B cell (primary cell): Measurements from ENCODE around the gene ZNF521. TPM values are rescaled to one million over a fixed set of nuclear protein-coding genes. Genes with fewer than 3 reads are reported as not detected.

Experiments
- ATAC-seq: fragments of 200-7000 bp; cut with Tn5 transposase; one replicate; pipeline ENCODE4 v1.10.0; 2021; ENCODE audit warnings: low read depth, mild to moderate bottlenecking, moderate number of reproducible peaks, moderate library complexity
- CTCF ChIA-PET: fragments of 350-600 bp; sonication (Branson Sonifier 250); formaldehyde crosslinking; loops from one replicate; lab custom pipeline; 2021; ENCODE audit warnings: antibody characterized with exemption, inconsistent platforms; lab: Charles Lee
- POLR2A ChIA-PET: fragments of 350-600 bp; sonication (Branson Sonifier 250); formaldehyde crosslinking; loops from one replicate; lab custom pipeline; 2021; ENCODE audit warnings: antibody characterized with exemption; lab: Charles Lee
- DNase-seq: peaks from one replicate; pipeline ENCODE4 v3.0.0; 2013
- H2AFZ ChIP-seq: 2 replicates; pipeline ENCODE4 v1.6.1; 2012; ENCODE audit warnings: mild to moderate bottlenecking, low read depth, low read length; ENCODE audit not compliant: insufficient read depth, poor library complexity, severe bottlenecking
- H3K27ac ChIP-seq, 2 donors: 1 replicate in 1 of 2; 2 replicates in 1 of 2; pipeline ENCODE4 v1.5.1; 2012 to 2013; ENCODE audit warnings: low read length in 2 of 2, mild to moderate bottlenecking in 2 of 2, moderate library complexity in 1 of 2
- H3K27me3 ChIP-seq, 4 experiments: fragments of 200-600 bp in 1 of 4; sonication (generic) in 1 of 4; replicated peaks in 1 of 4; 1 replicate in 2 of 4; 2 replicates in 2 of 4; pipeline versions ENCODE4 v1.6.1 to v1.7.0; 2013 to 2016; ENCODE audit warnings: low read length in 3 of 4, mild to moderate bottlenecking in 2 of 4, mixed read lengths in 1 of 4, moderate library complexity in 1 of 4; ENCODE audit not compliant: insufficient read depth in 4 of 4, control insufficient read depth in 3 of 4; ENCODE audit errors: control extremely low read depth in 1 of 4
- H3K36me3 ChIP-seq, 2 experiments: replicated peaks in 1 of 2; 1 replicate in 1 of 2; 2 replicates in 1 of 2; pipeline versions ENCODE4 v1.6.1 to v1.7.1; 2013; ENCODE audit warnings: low read length in 1 of 2; ENCODE audit not compliant: insufficient read depth in 2 of 2, control insufficient read depth in 1 of 2; ENCODE audit errors: control extremely low read depth in 1 of 2, extremely low read depth in 1 of 2
- H3K4me1 ChIP-seq, 2 donors: fragments of 200-600 bp in 1 of 2; sonication (generic) in 1 of 2; 1 replicate in 1 of 2; 2 replicates in 1 of 2; pipeline versions ENCODE4 v1.5.1 to v1.6.1; 2013 to 2017; ENCODE audit warnings: low read length in 2 of 2; ENCODE audit not compliant: control insufficient read depth in 2 of 2, insufficient read depth in 2 of 2
- H3K4me2 ChIP-seq: replicated peaks from 2 replicates; pipeline ENCODE3; 2012; ENCODE audit warnings: mild to moderate bottlenecking, low read depth, low read length; ENCODE audit not compliant: poor library complexity, severe bottlenecking
- H3K4me3 ChIP-seq, 5 experiments: fragments of 200-600 bp in 1 of 5; sonication (generic) in 1 of 5; 1 replicate in 3 of 5; 2 replicates in 2 of 5; pipeline versions ENCODE4 v1.5.1 to v1.7.0; 2011 to 2016; ENCODE audit warnings: low read length in 4 of 5, mild to moderate bottlenecking in 4 of 5, low read depth in 2 of 5, control low read depth in 1 of 5, moderate library complexity in 1 of 5; ENCODE audit not compliant: insufficient read depth in 1 of 5; ENCODE audit errors: control extremely low read depth in 1 of 5, extremely low read depth in 1 of 5
- H3K79me2 ChIP-seq: fragments of 200-600 bp; sonication (generic); one replicate; pipeline ENCODE4 v1.6.0; 2016; ENCODE audit warnings: low read length; ENCODE audit not compliant: control insufficient read depth, insufficient read depth
- H3K9ac ChIP-seq: fragments of 200-600 bp; sonication (generic); 2 replicates; pipeline ENCODE4 v1.6.1; 2017; ENCODE audit warnings: mild to moderate bottlenecking, low read length, moderate library complexity
- H3K9me3 ChIP-seq, 3 donors: one replicate each; pipeline versions ENCODE4 v1.6.1 to v1.7.1; 2013; ENCODE audit warnings: low read length in 2 of 3; ENCODE audit not compliant: control insufficient read depth in 2 of 3, insufficient read depth in 1 of 3; ENCODE audit errors: control extremely low read depth in 1 of 3
- H4K20me1 ChIP-seq: 2 replicates; pipeline ENCODE4 v1.6.0; 2012; ENCODE audit warnings: mild to moderate bottlenecking, low read length; ENCODE audit not compliant: insufficient read depth, control insufficient read depth, poor library complexity, severe bottlenecking
- H3K27ac Mint-ChIP-seq: one replicate; pipeline ENCODE4 v1.8.0; 2021; ENCODE audit warnings: mixed read lengths
- H3K27me3 Mint-ChIP-seq: one replicate; pipeline ENCODE4 v1.8.0; 2021; ENCODE audit warnings: mixed read lengths
- H3K4me1 Mint-ChIP-seq: one replicate; pipeline ENCODE4 v1.8.0; 2021; ENCODE audit warnings: mixed read lengths
- H3K4me3 Mint-ChIP-seq: one replicate; pipeline ENCODE4 v1.8.0; 2021; ENCODE audit warnings: mixed read lengths
- H3K9me3 Mint-ChIP-seq: one replicate; pipeline ENCODE4 v1.8.0; 2022; ENCODE audit warnings: mixed read lengths; ENCODE audit not compliant: insufficient read depth
- EZH2 ChIP-seq: IDR thresholded peaks from 2 replicates; pipeline ENCODE4 v1.6.1; 2012; ENCODE audit warnings: borderline replicate concordance, low read depth, mild to moderate bottlenecking, moderate library complexity, low read length; ENCODE audit not compliant: insufficient read depth, poor library complexity, severe bottlenecking
- WGBS: methylation state at CpG from one replicate; pipeline ENCODE4 v1.1.5; 2013; ENCODE audit warnings: missing lambda C conversion rate; ENCODE audit not compliant: insufficient coverage; 5-methylcytosine and 5-hydroxymethylcytosine counted together
- intact Hi-C: fragments of 100-400 bp; cut with micrococcal nuclease; formaldehyde crosslinking; loops from one replicate; pipeline ENCODE4 v1.10.0; 2022
- polyA plus RNA-seq: library from polyadenylated mRNA; depleted of rRNA; stranded (reverse); fragments of >200 nt; gene quantifications from 2 replicates; pipeline ENCODE4 v1.2.3, GENCODE V29; 2012
- total RNA-seq, 2 donors: library from RNA; stranded (reverse); fragments of 120-200 nt in 1 of 2; gene quantifications; 1 replicate in 1 of 2; 2 replicates in 1 of 2; pipeline versions ENCODE4 v1.2.3 to v1.2.4, GENCODE V29; 2013 to 2022
- TF ChIP-seq, protein P1 (sequence below): fragments of 200-600 bp; IDR thresholded peaks from one replicate; pipeline ENCODE4 v1.8.0; 2022; ENCODE audit warnings: antibody characterized with exemption, mild to moderate bottlenecking

ZNF521 gene
- total and polyA plus RNA-seq, 2 donors (not counting 1 experiment from before 2014, with no cell fraction given), result 0.04 to 9.0 TPM

DNA sequence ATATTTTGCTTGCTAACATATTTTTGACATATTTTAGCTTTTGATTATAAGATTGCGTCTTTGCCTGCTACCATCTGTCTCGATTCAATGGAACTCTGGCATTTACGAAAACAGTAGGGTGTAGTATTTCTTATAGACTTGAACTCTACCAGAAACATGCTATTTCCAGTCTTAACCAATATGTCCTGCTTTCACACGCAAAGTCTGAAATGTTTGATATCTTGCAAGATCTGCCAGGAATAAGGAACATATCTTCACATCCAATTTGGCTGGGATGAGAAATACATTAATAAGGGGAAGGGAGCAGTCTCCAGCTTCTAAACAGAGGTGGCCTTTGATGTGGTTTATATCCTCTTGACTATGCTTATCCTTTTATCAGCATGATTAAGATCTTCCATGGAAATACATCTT, 299.4 kb downstream of the ZNF521 start:
- no peaks in the 10 kb centered on the region for H3K9me3 Mint-ChIP-seq
- H3K4me1 Mint-ChIP-seq, result no peaks in the 10 kb centered on the region
- intact Hi-C loops, result no loop called here
- Histone ChIP-seq H3K4me2 (no peak overlapping the region), H2AFZ (no peak overlapping the region), H3K36me3 (no peaks in the 10 kb centered on the region), H3K4me1 (no peaks in the 10 kb centered on the region), H3K9me3 (peaks cover 0 to 2% (median 0%) of the 10 kb centered on the region in 3 donors), H3K27ac (no peak overlapping the region), H3K9ac (no peak overlapping the region), H3K27me3 (no peaks in the 10 kb centered on the region), H3K79me2 (no peaks in the 10 kb centered on the region), H4K20me1 (no peaks in the 10 kb centered on the region), H3K4me3 (no peak overlapping the region)
- H3K4me3 Mint-ChIP-seq, result no peak overlapping the region
- peaks cover 3% of the 10 kb centered on the region for H3K27me3 Mint-ChIP-seq
- DNase-seq, result no peak
- H3K27ac Mint-ChIP-seq, result no peak overlapping the region
- ATAC-seq, result no peak
- TF ChIP-seq EZH2, result no peak
- TF ChIP-seq, protein P1, sequence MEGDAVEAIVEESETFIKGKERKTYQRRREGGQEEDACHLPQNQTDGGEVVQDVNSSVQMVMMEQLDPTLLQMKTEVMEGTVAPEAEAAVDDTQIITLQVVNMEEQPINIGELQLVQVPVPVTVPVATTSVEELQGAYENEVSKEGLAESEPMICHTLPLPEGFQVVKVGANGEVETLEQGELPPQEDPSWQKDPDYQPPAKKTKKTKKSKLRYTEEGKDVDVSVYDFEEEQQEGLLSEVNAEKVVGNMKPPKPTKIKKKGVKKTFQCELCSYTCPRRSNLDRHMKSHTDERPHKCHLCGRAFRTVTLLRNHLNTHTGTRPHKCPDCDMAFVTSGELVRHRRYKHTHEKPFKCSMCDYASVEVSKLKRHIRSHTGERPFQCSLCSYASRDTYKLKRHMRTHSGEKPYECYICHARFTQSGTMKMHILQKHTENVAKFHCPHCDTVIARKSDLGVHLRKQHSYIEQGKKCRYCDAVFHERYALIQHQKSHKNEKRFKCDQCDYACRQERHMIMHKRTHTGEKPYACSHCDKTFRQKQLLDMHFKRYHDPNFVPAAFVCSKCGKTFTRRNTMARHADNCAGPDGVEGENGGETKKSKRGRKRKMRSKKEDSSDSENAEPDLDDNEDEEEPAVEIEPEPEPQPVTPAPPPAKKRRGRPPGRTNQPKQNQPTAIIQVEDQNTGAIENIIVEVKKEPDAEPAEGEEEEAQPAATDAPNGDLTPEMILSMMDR, result no peak
- ChIA-PET CTCF (no interaction called here), POLR2A (no interaction called here)
- no CpG with 5 or more reads among the region's 4 CpGs for WGBS

DNA sequence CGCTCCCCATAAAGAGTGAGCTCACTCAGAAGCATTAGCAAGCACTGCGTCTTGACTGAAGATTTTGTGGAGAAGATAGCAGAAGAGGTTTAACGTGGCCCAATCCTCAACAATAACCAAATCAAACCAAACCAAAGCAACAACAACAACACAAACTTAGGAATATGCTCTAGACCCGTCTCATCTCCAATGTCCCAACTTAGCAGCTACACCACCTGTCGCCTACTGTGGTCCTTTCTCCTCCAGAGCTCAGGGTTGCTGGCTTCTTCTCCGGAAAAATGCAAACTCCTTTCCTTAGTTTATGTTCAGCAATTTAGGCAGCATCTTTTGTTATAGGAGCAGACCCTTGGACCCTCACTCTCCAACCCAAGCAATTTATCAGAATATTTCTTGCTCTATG, 301.4 kb downstream of the ZNF521 start:
- DNase-seq (no peak), ATAC-seq (no peak)
- Mint-ChIP-seq H3K27ac (no peak overlapping the region), H3K9me3 (no peaks in the 10 kb centered on the region), H3K4me3 (no peak overlapping the region), H3K27me3 (peaks cover 5% of the 10 kb centered on the region), H3K4me1 (no peaks in the 10 kb centered on the region)
- Histone ChIP-seq H3K4me2 (no peak overlapping the region), H3K9me3 (peaks cover 0 to 2% (median 0%) of the 10 kb centered on the region in 3 donors), H3K27ac (no peak overlapping the region), H3K27me3 (no peaks in the 10 kb centered on the region), H3K9ac (no peak overlapping the region), H2AFZ (no peak overlapping the region), H3K36me3 (no peaks in the 10 kb centered on the region), H4K20me1 (no peaks in the 10 kb centered on the region), H3K4me1 (no peaks in the 10 kb centered on the region), H3K79me2 (no peaks in the 10 kb centered on the region), H3K4me3 (no peak overlapping the region)
- 100% methylated on average over 4 of the region's 6 CpGs for WGBS
- TF ChIP-seq, protein P1, result no peak
- no peak for TF ChIP-seq EZH2
- intact Hi-C loops, result no loop called here
- ChIA-PET CTCF (interaction anchor here (0.7 kb wide), 1 partner anchor 104 kb away, joined by 3 read pairs; no protein-coding TSS in a partner anchor), POLR2A (no interaction called here)
